Testis (tissue), 2 donors: ENCODE measurements around the gene STAC.

ENCODE experiments used
- CTCF ChIP-seq, 3 experiments: fragments of 450-650 bp in 2 of 3; fragments of 200-600 bp in 1 of 3; sonication (generic) in 1 of 3; IDR thresholded peaks; one replicate each; pipeline ENCODE4 v1.5.1; 2016 to 2019; ENCODE audit warnings: antibody characterized with exemption in 3 of 3, mild to moderate bottlenecking in 2 of 3, moderate library complexity in 1 of 3
- POLR2A ChIP-seq: fragments of 450-650 bp; IDR thresholded peaks from one replicate; pipeline ENCODE4 v1.6.1; 2017; ENCODE audit warnings: antibody characterized with exemption, mild to moderate bottlenecking, moderate library complexity

- no peak for TF ChIP-seq CTCF (IDR thresholded peaks at IDR 0.05)
- TF ChIP-seq POLR2A: no peak
Measured at GRCh38 chr3:36486009-36486795, 105.9 kb downstream of the STAC start.
